Testis (tissue), 2 donors: Measurements from ENCODE around the gene ZNF556.

ENCODE experiments used
- POLR2A ChIP-seq: fragments of 450-650 bp; IDR thresholded peaks from one replicate; pipeline ENCODE4 v1.6.1; 2017; ENCODE audit warnings: antibody characterized with exemption, mild to moderate bottlenecking, moderate library complexity
- TF ChIP-seq, protein P1 (sequence below), 3 experiments: fragments of 450-650 bp in 2 of 3; fragments of 200-600 bp in 1 of 3; sonication (generic) in 1 of 3; IDR thresholded peaks; one replicate each; pipeline ENCODE4 v1.5.1; 2016 to 2019; ENCODE audit warnings: antibody characterized with exemption in 3 of 3, mild to moderate bottlenecking in 2 of 3, moderate library complexity in 1 of 3

DNA sequence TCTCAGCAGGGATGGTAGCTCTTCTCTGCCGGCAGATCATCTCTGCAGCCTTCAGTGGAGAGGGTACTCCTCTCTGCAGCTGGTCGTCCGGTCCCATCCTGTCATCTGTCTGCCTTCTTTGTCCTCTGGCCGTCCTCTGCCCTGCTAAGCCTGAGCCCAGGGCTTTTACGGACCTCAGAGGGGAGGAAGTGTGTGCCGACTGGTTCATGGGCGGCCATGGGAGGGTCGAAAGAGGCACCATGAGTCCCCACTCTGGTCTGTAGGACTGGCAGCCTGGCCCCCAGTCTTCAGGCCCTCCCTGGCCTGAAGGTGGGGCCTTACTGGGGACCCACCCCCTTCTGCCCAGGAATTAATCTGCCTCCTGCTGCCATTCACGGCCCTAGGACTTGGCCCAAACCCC is 43.5 kb upstream of the ZNF556 start:
- no peak for TF ChIP-seq POLR2A
- TF ChIP-seq, protein P1, sequence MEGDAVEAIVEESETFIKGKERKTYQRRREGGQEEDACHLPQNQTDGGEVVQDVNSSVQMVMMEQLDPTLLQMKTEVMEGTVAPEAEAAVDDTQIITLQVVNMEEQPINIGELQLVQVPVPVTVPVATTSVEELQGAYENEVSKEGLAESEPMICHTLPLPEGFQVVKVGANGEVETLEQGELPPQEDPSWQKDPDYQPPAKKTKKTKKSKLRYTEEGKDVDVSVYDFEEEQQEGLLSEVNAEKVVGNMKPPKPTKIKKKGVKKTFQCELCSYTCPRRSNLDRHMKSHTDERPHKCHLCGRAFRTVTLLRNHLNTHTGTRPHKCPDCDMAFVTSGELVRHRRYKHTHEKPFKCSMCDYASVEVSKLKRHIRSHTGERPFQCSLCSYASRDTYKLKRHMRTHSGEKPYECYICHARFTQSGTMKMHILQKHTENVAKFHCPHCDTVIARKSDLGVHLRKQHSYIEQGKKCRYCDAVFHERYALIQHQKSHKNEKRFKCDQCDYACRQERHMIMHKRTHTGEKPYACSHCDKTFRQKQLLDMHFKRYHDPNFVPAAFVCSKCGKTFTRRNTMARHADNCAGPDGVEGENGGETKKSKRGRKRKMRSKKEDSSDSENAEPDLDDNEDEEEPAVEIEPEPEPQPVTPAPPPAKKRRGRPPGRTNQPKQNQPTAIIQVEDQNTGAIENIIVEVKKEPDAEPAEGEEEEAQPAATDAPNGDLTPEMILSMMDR (IDR thresholded peaks at IDR 0.05), result no peak
